NCI-H1694 (cell line): Measurements from ENCODE around the gene PLEKHS1.
A peak's percentile ranks its signal among the peaks of the same experiment; 100 is the strongest.

ENCODE experiments used
- DNase-seq: peaks from one replicate; lab custom pipeline; 2025; lab: John Stamatoyannopoulos, UW

The PLEKHS1 gene

DNA sequence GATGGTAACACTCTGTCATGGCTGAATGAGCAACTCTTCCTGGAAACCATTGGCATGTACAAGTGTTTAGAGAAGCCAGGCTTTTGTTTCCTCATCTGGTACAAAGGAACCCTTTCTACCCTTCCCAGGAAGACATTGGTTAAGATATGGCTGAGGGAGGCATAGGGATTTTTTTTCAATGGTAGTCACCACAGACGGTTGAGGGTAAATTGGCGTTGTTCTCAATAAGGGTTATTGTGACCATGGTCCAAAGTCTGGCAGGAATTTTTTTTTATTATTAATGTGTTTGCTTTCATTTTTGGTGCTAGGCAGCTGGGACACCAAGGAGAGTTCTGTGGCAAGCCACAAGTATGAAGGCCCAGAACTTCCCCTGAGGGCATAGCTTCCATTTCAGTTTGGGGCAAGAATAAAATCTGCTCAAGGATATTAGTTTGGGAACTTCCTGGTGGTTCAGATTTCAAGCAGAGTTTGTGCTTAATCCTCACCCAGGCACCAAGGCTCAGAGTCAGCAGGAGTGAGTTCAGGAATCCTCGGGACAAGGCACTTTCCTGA lies at the start of gene PLEKHS1:
Gene PLEKHS1, plus strand, starts transcription at position 502 of the 552 bp plus-strand sequence. CDS start 3,596 bp downstream, outside the sequence.
- DNase-seq: no peak

DNA sequence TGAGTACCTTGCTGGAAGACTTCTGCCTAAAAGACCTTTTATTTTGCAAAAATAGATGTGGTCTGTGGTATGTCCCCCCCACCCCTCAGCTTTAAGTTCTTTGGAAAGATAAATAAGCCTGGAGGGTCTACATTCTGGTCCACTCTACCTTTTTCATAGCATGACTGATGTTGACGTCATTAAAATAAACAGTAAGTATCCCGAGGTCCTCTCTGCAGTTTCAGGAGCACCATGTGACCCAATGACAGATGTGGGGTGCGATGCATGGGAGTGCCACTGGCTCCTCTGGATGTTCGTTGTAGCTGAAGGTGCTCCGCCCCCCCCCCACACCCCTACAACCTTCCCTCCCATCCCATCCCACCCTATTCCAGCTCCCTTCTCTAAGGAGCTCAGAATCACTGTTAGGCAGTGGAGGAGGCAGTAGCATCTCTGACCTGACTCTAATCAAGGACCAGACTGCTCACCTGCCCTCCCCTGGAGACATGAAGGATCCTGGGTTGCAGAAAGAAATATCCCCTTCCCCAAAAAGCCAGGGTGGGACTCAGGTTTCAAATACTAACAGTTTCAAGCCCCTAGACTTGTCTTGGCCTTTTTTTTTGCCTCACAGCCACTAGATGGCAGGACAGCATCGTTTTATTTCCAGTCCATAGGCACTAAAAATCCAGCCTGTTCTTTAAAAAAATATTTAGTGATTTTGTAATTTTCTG lies 46.7 kb upstream of the PLEKHS1 start:
- DNase-seq: peak; percentile 2

DNA sequence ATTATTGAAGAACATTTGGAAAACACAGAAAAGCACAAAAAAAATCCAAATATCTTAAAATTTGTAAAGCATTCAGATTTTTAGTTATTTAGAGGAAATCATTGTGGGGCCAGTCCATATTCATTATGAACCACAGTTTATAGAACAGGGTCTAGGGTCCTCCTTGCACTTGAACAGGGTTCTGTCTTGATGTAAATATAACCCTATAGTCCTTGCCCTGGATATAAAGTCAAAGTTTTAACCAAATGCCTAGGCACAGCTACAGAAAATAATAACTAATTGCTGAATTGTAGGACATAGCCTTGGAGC lies 46.2 kb upstream of the PLEKHS1 start:
- no peak for DNase-seq

DNA sequence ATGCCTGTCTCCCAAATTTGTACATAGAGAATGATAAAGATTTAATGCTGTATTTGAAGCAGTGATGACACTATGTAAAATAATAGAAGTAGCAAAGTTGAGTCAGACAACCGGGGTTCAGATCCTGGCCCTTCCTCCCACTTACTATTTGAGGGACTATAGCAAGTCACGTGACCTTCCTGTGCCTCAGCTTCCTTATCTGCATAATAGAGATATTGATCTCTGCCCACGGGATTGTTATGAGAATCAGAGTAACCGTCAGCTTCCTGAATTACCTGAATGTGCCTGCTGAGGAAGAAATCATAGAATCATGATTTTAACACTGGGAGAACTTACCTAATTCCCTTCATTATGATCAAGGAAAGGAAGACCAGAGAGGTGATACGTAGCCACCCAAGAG lies 44.9 kb upstream of the PLEKHS1 start:
- no peak for DNase-seq

DNA sequence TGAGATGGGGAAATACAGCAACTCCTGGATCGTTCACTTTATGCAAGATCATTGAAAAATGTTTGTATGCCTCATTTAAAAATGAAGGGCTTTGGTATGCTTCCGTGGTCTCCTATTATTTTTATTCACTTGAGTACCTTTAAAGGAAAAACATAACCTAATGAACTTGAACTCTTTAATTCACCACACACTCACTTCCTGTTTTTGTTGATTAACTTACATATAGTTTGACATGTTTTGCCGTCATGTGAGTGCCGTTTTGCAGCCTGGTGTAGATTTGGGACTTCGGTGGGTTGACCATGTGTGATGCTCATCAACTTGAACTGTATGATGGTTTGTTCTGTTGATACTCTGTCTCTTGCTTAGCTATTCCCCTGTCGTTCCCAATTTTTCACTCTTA lies 42.8 kb upstream of the PLEKHS1 start:
- no peak for DNase-seq

DNA sequence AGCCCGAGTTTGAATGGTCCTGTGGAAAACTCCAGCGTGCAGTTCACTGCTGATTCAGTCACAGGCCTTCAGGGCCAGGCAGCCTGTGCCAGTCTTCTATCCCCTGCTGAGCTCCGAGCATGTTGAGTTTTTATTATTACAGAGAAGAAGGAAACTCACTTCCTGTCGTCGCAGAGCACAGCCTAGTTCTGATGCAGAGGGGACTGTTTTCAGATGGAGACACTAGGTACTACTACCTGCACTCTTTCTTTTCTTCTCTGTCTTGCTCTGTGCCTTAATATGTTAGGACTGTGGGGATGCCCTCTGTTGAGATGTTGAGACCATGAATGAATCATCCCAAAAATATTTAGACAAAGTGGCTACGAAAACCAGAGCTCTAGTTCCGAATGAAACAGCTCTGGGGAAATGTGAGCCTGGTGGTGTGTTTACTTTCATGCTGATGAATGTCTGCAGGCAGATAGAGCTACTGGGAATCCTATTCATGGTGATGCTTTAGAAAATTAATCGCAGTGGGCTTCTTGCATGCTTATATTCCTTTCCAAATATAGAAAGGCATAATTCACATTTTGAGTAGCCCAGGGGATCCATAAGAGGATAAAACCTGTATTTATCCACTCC lies 42.2 kb upstream of the PLEKHS1 start:
- no peak for DNase-seq

DNA sequence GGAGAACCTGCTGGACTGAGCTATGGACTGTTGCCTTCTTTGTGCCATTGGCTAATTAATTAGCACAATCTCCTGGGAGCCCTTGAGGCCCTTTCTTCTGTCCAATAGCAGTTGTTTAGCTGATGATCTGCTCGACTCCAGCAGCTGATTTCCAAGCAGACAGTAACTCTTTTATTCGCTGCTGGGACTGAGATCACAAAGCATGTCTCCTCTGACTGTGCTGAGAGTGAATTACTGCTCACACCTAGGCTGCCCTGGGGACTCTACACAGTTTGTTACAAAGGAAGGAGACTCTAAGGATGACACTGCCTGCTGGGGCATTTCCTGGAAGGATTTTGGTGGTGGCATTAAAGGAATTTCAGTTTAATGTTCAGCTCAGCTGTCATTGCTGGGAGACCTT lies 40.3 kb upstream of the PLEKHS1 start:
- no peak for DNase-seq

DNA sequence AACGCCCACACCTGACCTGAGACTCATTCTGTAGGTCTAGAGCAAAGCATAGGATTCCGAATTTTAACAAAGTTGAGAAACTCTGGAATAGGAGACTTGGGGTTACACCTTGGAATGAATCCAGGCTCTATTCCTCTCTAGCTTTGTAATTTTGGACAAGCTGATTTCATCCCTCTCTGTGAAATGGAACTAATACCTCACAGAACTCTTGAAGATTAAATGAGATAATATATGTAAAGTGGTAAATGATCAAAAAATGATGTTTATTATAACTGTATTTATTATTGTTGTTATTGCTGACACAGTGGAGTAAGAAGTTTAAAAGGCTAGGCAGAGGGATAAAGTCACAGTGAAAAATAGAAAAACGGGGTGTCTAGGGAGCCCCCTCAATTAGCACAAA lies 39.5 kb upstream of the PLEKHS1 start:
- no peak for DNase-seq

DNA sequence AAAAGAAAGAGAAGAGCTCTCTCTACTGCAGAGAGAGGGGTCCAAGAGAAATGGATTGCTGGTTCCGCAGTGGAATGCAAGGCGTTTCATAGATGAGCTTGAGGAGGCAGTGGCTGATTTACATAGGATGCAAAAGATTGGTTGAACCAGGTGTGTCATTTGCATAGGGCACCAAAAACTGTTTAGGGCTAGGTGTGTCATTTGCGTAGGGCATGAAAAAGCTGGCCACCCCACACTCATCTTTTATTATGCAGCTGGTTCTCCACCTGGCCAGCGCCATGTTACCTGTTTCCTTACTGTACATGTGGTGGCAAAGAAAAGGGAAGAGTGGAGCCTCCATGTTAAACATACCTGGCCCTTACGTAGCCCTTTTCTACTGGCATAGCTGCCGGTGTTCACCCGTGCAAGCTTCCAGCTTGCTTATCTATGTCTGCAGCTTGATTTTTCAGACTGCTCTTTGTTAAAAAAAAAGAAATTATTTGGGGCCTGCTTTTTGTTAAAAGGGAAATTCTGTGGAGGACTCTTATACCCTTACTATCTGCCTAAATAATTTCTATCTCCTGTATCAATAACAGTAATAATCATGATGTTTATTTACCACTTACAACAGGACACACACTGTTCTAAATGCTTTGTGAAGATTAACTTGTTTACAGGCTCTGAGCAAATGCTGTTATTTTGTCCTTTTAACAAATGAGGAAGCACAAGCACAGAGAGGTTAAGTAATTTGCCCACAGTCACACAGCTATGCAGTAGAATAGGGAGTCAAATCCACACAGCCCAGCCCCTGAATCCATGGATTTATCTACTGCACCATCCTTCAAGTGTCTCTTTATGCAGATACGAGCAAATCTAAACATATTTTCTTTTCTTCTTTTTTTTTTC lies 38.5 kb upstream of the PLEKHS1 start:
- no peak for DNase-seq

DNA sequence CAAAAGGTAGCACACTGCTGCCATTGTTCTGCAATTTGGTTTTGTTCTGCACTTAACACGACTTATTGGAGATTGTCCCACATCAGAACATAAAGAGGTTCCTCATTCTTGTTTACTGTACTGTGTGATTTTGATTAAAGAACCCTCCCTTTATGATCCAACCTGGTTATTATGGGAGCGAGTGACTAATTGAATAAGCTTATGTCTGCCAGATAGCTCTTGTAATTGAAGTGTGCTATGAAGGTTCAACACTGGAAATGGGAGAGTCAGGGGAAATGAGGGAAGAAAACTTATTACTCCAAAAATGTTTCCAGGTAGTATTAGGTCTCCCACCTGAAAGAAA lies 37.9 kb upstream of the PLEKHS1 start:
- no peak for DNase-seq

DNA sequence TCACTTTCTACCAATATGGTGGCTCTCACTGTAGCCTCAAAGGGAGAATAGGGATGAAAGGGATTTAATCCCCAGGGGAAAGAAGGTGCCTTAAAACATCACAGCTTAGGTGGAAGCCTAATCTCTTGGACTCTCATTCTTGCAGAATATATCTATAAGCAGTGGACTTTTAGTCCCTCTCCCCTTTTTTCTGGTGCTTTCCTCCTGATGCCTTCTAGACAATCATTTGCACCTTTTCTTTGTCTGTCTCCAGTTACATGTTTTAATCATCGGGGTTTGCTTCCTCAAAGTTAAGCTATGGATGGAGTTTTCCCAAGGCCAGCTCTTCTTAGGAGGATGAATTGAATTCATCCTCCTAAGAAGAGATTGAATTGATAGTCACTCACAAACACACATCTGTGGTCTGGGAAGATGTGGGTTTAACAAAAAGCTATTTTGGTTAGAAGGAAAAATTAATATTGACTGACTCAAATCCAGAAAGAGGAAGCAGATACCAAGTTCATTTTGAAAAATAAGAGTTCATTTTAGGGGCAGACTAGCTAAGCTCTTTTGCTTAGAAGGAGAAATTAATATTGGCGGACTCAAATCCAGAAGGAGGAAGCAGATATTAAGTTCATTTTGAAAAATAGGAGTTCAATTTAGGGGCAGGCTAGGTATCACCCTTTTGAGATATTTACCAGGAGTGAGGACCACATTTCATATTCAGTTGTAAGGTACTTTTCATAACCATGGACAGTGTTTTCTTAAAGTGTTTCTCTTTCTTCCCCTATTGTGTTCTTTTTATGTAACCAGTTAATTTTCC lies 35.2 kb upstream of the PLEKHS1 start:
- no peak for DNase-seq

DNA sequence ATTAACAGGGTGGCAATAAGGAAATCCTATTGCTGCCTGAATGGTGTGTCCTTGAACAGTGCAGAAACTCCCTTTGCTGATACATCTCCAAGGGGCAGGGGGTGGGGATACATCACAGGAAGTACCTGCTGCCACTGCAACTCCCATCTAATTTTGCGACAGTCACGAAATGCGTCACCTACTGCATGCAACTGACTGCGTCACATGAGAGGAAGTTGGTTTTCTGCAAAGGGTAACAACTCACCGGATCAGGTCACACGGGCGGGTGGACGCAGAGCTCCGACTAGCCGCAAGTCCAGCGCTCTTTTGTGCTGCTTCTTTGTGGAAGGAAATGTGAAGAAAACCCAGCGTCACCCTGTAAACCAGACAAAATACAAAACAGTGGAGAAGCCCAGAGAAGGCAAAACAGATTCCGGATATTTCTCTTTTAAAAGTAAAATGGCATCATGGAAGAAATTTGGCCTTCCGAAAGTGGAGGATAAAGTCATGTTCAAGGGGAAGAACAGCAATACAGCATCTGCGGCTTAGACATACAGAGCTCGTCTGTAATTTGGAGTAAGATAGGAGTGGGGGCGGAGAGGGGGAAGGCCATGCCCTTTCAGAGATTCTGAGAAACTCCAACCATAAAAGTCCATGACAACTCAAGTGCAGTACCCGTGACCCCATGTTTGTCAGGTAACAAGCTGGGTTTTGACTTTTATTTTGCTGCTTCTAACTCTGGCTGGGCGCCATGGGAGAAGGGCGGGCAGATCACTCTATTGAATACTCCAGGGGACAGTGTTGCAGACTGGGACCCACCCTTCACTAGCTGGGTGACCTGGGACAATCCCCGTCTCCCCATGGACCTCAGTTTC lies 32.3 kb upstream of the PLEKHS1 start:
- no peak for DNase-seq

DNA sequence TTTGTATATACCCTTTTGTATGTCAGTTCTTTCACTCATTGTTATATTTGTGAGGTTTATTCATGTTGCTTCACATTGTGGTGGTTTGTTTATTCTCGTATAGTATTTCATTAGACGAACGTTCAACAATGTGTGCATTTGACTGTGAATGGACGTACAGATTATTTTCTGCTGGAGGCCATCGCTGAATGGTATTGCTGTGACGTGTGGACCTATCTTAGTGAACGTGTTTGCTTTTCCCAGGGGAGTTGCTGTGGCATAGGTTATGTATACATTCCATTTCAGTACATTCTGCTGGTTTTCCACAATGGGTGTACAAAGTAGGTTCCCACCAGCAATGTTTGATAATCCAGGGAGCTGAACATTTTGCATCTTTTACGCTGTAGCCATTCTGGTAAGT lies 31.1 kb upstream of the PLEKHS1 start:
- DNase-seq: no peak

DNA sequence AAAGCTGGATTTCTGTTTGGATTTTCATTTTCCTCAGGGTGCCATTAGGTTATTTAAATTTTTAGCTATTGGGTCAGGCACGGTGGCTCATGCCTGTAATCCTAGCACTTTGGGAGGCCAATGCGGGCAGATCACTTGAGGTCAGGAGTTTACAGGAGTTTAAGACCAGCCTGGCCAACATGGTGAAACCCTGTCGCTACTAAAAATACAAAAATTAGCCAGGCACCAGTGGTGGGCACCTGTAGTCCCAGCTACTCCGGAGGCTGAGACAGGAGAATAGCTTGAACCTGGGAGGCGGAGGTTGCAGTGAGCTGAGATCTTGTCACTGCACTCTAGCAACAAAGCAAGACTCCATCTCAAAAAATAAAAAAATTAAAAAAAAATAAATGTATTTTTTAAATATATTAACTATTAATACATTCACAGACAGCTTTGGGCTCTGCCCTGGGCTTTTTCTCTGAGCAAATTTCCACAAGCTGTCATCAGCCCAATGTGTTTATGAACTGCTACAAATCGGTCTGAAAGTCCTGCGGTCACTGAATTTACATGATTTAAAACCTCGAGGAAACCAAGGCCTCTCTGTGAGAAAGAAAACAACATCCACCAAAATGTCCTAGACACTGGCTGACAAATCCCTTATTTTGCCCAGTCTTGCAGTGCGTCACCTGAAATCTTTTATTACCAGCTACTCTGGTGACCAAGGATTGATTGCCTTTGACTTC lies 19.2 kb upstream of the PLEKHS1 start:
- DNase-seq: no peak

DNA sequence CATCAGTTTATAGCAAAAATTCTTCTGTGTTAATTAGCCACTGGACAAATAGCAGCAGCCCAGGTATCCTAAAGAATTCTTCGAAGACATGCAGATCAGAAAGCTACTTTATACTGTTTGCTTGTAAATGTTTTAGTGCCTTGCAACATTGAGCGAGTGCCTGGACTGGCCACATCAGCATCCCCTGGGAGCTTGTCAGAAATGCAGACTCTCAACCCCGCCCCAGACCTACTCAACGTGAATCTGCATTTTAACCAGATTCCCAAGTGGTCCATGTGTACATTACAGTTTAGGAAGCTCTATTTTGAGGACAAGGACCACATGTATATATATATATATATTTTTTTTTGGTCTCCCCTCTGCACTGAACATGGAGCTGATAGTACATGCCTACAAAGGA lies 18.5 kb upstream of the PLEKHS1 start:
- no peak for DNase-seq

DNA sequence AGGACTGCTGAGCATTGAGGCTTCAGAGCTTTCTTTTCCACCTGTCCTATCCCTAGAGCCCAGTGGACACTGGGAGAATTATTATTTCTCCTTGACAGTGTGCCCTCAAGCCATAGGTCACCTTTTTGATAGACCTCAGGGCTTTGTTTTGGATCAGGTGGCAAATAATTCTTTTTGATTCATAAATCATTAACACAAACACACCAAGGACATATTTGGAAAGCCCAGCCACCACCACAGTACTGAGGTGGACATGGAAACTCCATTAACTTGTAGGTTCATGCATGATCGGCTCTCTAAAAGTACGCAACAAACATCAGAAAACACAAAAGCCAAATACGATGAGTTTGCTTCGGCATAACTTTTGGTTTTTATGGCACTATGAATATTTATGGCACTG lies 17.8 kb upstream of the PLEKHS1 start:
- DNase-seq: no peak

DNA sequence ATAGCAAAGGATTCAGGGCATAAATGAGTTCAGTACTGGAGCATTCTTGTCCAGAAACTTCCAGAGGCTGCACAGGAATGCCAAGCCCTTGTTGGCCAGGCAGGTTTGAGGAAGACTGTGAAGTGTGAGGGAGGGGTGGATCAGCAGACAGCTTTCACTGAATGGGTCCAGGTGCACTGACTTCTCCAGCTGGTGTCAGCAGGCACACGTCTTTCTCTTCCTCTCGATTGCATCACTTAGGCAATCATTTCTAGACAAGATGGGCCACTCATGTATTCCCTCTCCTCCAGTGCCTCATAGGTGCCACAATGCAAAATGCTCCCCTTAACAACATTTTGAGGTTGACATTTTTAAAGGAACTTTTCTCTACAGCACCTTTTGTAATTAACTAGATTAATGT lies 15.6 kb upstream of the PLEKHS1 start:
- DNase-seq: no peak

DNA sequence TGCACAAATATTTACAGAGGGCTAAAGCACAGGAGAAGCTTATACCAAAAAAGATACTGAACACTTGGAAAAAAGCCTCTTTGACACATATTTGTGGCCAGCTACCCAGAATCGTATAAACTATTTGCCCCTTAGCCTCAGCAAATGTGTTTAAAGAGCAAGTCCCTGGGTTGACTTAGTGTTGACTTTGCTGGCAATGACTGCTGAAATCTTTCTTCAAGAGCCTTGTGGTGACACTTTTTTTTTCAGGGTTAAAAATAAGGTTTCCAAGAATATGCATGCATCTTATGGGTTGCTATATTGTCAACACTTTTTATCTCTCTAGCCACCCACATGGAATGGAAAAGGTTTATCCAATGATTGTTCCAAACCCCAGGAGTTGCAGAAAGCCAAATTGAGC lies 14.9 kb upstream of the PLEKHS1 start:
- DNase-seq: no peak

DNA sequence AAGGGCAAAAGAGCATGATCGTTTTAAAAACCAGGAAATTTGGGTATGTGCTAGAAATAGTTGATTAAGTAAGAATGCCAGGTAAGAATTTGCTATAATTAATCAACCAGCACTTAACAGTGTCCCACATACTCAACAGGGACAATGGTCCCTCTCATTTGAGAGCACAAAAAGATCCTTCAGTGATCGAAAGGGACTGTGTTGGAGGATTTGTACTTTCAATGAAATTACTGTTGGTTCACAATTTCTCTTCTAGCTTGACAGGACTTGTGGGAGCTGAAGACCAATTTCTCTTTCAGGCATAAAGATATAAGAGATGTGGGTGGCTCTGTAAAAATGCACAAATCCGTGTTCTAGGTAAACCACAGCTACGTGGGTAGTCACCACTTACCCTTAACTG lies 12.5 kb upstream of the PLEKHS1 start:
- no peak for DNase-seq

DNA sequence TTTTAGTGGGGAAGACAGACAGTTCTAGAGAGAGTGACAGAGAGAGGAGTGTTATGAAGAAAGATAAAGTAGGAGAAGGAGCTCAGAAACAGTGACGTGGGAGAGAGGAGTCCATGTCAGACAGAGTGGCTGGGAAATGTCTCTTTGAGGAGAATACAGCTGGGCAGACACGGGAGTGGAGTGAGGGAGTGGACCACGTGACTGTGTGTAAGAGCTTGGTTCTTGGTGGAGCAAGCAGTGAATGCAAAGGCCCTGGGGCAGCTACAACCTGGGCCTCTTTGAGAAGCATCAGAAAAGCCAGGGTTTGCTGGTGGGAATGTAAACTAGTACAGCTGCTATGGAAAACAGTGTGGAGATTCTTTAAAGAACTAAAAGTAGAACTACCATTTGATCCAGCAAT lies 11.9 kb upstream of the PLEKHS1 start:
- no peak for DNase-seq

DNA sequence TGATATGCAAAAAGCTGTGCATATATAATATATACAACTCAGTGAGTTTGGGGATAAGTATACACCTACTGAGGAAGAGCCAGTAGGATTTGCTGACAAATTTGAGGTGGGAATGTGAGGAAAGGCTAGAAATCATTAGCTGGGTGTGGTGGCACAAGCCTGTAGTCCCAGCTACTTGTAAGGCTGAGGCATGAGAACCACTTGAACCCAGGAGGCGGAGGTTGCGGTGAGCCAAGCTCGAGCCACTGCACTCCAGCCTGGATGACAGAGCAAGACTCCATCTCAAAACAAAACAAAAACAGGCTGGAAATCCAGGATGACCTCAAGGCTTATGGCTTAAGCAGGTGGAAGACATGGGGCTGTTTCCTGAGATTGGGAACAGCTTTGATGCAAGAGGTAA lies 10.6 kb upstream of the PLEKHS1 start:
- DNase-seq: no peak
